ENCODE results near the gene PLCD3.

DNA sequence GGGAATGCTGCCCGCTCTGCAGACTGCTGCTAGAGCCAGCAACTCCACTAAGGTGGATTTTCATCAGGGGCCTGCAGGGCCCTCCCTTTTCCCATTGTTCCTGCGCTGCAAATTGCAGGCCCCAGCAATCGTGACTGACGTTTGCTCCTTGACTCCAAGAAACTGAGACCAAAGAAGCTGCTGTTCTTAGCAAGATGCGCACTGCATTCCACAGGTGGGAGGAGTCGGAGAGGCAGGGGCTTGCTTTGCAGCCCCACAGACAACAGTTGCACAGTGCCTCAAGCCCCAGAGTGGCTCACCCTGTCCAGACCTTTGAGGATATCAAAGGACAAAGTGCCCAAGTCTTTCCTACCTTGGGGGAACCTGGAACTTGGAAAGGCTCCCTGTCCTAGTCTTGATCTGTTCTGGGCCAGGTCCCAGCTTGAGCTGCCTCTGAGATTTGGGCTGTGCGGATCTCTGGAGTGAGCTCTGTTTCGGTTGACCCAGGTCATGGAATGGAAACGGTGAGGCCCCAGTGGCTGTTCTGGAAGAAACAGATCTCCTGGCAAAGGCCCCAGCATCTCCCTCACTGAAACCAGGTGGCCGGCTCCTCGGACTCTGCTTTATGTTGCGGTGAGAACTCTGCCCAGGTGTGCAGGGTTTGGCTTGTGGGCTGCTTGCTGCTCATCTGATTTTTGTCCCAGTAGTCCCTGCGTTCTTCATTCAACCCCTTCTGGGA lies 24.9 kb downstream of the PLCD3 start:
- TF ChIP-seq, protein P1, sequence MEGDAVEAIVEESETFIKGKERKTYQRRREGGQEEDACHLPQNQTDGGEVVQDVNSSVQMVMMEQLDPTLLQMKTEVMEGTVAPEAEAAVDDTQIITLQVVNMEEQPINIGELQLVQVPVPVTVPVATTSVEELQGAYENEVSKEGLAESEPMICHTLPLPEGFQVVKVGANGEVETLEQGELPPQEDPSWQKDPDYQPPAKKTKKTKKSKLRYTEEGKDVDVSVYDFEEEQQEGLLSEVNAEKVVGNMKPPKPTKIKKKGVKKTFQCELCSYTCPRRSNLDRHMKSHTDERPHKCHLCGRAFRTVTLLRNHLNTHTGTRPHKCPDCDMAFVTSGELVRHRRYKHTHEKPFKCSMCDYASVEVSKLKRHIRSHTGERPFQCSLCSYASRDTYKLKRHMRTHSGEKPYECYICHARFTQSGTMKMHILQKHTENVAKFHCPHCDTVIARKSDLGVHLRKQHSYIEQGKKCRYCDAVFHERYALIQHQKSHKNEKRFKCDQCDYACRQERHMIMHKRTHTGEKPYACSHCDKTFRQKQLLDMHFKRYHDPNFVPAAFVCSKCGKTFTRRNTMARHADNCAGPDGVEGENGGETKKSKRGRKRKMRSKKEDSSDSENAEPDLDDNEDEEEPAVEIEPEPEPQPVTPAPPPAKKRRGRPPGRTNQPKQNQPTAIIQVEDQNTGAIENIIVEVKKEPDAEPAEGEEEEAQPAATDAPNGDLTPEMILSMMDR (IDR thresholded peaks at IDR 0.05; ENCODE audit: low read depth, low read length): no peak
- TF ChIP-seq MYC (IDR thresholded peaks at IDR 0.05; ENCODE audit: low read depth, low read length): no peak
